Gastroesophageal sphincter (tissue), 3 donors: ENCODE data around the gene SOX8.

Experiments used
- CTCF ChIP-seq, 4 experiments: fragments of 200-600 bp in 2 of 4; fragments of 450-650 bp in 2 of 4; sonication (generic) in 1 of 4; IDR thresholded peaks; one replicate each; pipeline ENCODE4 v1.5.1; 2017 to 2019; ENCODE audit warnings: antibody characterized with exemption in 4 of 4, mild to moderate bottlenecking in 2 of 4, moderate library complexity in 2 of 4
- EP300 ChIP-seq: sonication (generic); formaldehyde crosslinking; IDR thresholded peaks from one replicate; pipeline ENCODE4 v1.6.1; 2017; ENCODE audit warnings: antibody characterized with exemption, mild to moderate bottlenecking
- POLR2A ChIP-seq, 2 donors: fragments of 450-650 bp; IDR thresholded peaks; one replicate each; pipeline ENCODE4 v1.6.1; 2017; ENCODE audit warnings: antibody characterized with exemption in 2 of 2, mild to moderate bottlenecking in 2 of 2, moderate library complexity in 1 of 2
- POLR2AphosphoS5 ChIP-seq: sonication (generic); formaldehyde crosslinking; IDR thresholded peaks from one replicate; pipeline ENCODE4 v1.6.1; 2017; ENCODE audit warnings: antibody characterized with exemption

- TF ChIP-seq CTCF (IDR thresholded peaks at IDR 0.05): no peak
- TF ChIP-seq POLR2A (IDR thresholded peaks at IDR 0.05): no peak
- TF ChIP-seq EP300: no peak
- TF ChIP-seq POLR2AphosphoS5: no peak
Measured at GRCh38 chr16:966035-966434, 15.5 kb upstream of the SOX8 start.
